Left ventricle myocardium inferior (tissue), 1 donor: Measurements from ENCODE around the gene CD79A. TPM values are rescaled to one million over a fixed set of nuclear protein-coding genes. Genes with fewer than 3 reads are reported as not detected.

ENCODE experiments used
- DNase-seq: peaks from one replicate; pipeline ENCODE4 v3.0.0-alpha.2; 2020
- H3K27ac ChIP-seq: fragments of 200-600 bp; replicated peaks from 2 replicates; pipeline ENCODE4 v1.8.0; 2021
- H3K27me3 ChIP-seq: fragments of 200-600 bp; 2 replicates; pipeline ENCODE4 v1.8.0; 2021; ENCODE audit warnings: low read depth
- H3K36me3 ChIP-seq: fragments of 200-600 bp; 2 replicates; pipeline ENCODE4 v1.8.0; 2021
- H3K4me1 ChIP-seq: fragments of 200-600 bp; 2 replicates; pipeline ENCODE4 v1.8.0; 2021
- H3K4me3 ChIP-seq: fragments of 200-600 bp; 2 replicates; pipeline ENCODE4 v1.8.0; 2021; ENCODE audit warnings: mild to moderate bottlenecking, moderate library complexity
- H3K9me3 ChIP-seq: fragments of 200-600 bp; replicated peaks from 2 replicates; pipeline ENCODE4 v1.8.0; 2021
- intact Hi-C: fragments of 100-400 bp; cut with micrococcal nuclease; formaldehyde crosslinking; loops from one replicate; pipeline ENCODE4 v1.11.0; 2022
- total RNA-seq: library from RNA; stranded (reverse); fragmentation: NEBNext Ultra II Directional; extraction: Animal tissue kit (Norgen Biotek cat#: 25700); gene quantifications from one replicate; pipeline ENCODE4 v1.2.1, GENCODE V29; 2021
- TF ChIP-seq, protein P1 (sequence below): fragments of 200-600 bp; IDR thresholded peaks from 2 replicates; pipeline ENCODE4 v1.8.0; 2021; ENCODE audit warnings: antibody characterized with exemption, mild to moderate bottlenecking, borderline replicate concordance
- donor health status: DM: no; HTN: yes; CAD: no; lungs with severe emphysema.

The CD79A gene
- total RNA-seq, 1 donor from 2014 or later = not detected

GRCh38 chr19:41895745-41896580, 18.9 kb downstream of the CD79A start:
- TF ChIP-seq, protein P1, sequence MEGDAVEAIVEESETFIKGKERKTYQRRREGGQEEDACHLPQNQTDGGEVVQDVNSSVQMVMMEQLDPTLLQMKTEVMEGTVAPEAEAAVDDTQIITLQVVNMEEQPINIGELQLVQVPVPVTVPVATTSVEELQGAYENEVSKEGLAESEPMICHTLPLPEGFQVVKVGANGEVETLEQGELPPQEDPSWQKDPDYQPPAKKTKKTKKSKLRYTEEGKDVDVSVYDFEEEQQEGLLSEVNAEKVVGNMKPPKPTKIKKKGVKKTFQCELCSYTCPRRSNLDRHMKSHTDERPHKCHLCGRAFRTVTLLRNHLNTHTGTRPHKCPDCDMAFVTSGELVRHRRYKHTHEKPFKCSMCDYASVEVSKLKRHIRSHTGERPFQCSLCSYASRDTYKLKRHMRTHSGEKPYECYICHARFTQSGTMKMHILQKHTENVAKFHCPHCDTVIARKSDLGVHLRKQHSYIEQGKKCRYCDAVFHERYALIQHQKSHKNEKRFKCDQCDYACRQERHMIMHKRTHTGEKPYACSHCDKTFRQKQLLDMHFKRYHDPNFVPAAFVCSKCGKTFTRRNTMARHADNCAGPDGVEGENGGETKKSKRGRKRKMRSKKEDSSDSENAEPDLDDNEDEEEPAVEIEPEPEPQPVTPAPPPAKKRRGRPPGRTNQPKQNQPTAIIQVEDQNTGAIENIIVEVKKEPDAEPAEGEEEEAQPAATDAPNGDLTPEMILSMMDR = no peak
- intact Hi-C loops = no loop called here
- no peaks in the 10 kb centered on the region for H3K9me3 ChIP-seq
- no peak overlapping the region for H3K4me3 ChIP-seq
- no peaks in the 10 kb centered on the region for H3K4me1 ChIP-seq
- peaks cover 75% of the 10 kb centered on the region for H3K36me3 ChIP-seq
- DNase-seq = no peak
- no peaks in the 10 kb centered on the region for H3K27me3 ChIP-seq
- H3K27ac ChIP-seq = no peak overlapping the region

- H3K36me3 ChIP-seq = peaks cover 80% of the 10 kb centered on the region
- no peak overlapping the region for H3K27ac ChIP-seq
- TF ChIP-seq, protein P1 = no peak
- no peak overlapping the region for H3K4me3 ChIP-seq
- H3K9me3 ChIP-seq = no peaks in the 10 kb centered on the region
- intact Hi-C loops = no loop called here
- no peak for DNase-seq
- no peaks in the 10 kb centered on the region for H3K4me1 ChIP-seq
- H3K27me3 ChIP-seq = no peaks in the 10 kb centered on the region
These were observed 19.5 kb downstream of the CD79A start for GRCh38 chr19:41896581-41896942.

DNA sequence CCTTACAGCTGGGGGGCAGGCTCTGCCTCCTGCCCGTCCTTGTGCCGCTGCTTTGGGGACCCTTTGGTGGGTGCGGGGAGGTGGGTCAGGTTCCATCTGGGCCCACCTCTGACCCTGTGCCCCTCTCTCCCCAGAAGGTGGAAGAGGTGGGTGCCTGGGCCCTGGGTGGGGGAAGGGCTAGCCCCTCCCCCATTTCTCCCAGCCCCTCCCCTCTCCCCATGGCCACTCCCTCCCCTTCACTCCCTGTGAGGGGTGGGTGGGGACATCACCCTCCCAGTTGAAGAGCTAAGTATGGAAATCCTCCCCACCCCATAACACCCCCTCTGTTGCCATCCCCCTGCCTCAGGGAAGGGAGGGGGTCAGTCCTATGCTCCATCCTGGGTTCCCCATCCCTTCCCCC, 20.1 kb downstream of the CD79A start:
- TF ChIP-seq, protein P1 = no peak
- Histone ChIP-seq H3K36me3 (peaks cover 80% of the 10 kb centered on the region), H3K27ac (no peak overlapping the region), H3K9me3 (no peaks in the 10 kb centered on the region), H3K4me1 (no peaks in the 10 kb centered on the region), H3K4me3 (no peak overlapping the region), H3K27me3 (no peaks in the 10 kb centered on the region)
- DNase-seq = no peak
- intact Hi-C loops = no loop called here

- H3K36me3 ChIP-seq = peaks cover 80% of the 10 kb centered on the region
- H3K9me3 ChIP-seq = no peaks in the 10 kb centered on the region
- no peaks in the 10 kb centered on the region for H3K27me3 ChIP-seq
- no peak overlapping the region for H3K27ac ChIP-seq
- TF ChIP-seq, protein P1 = no peak
- intact Hi-C loops = no loop called here
- H3K4me3 ChIP-seq = no peak overlapping the region
- H3K4me1 ChIP-seq = no peaks in the 10 kb centered on the region
- DNase-seq = no peak
These were observed 20.7 kb downstream of the CD79A start for GRCh38 chr19:41897820-41898219.

GRCh38 chr19:41898235-41898634, 21.2 kb downstream of the CD79A start:
- TF ChIP-seq, protein P1 = no peak

More at GRCh38 chr19:41898235-41898634, 21.2 kb downstream of the CD79A start:
- DNase-seq = no peak
- H3K36me3 ChIP-seq = peaks cover 84% of the 10 kb centered on the region
- no peak overlapping the region for H3K4me3 ChIP-seq
- no peak overlapping the region for H3K27ac ChIP-seq
- no peaks in the 10 kb centered on the region for H3K4me1 ChIP-seq
- H3K27me3 ChIP-seq = no peaks in the 10 kb centered on the region
- intact Hi-C loops = no loop called here
- H3K9me3 ChIP-seq = no peaks in the 10 kb centered on the region
